Activated effector memory CD4-positive, alpha-beta T cell treated with Interleukin-2 at 50 U/mL for 16 hours (primary cell): ENCODE data around the gene DVL1.

ENCODE experiments used
- DNase-seq: peaks from one replicate; pipeline ENCODE4 v3.0.0-alpha.2; 2020

The DVL1 gene

GRCh38 chr1:1354271-1355247 is 5.3 kb upstream of the DVL1 start:
- DNase-seq, result no peak

- DNase-seq, result no peak
Observed at GRCh38 chr1:1353389-1354151, 4.4 kb upstream of the DVL1 start.

GRCh38 chr1:1352786-1353388 is 3.7 kb upstream of the DVL1 start:
- no peak for DNase-seq

- DNase-seq, result no peak
Observed at GRCh38 chr1:1351511-1352427, 2.6 kb upstream of the DVL1 start.

GRCh38 chr1:1348420-1349255 is 580 bp downstream of the DVL1 start:
- DNase-seq, result no peak

GRCh38 chr1:1347663-1348419 is 1.4 kb downstream of the DVL1 start:
- DNase-seq, result no peak

GRCh38 chr1:1347026-1347595 is 2.1 kb downstream of the DVL1 start:
- DNase-seq, result no peak

GRCh38 chr1:1346501-1346890 is 2.7 kb downstream of the DVL1 start:
- DNase-seq, result no peak

- DNase-seq, result no peak
Observed at GRCh38 chr1:1345860-1346500, 3.2 kb downstream of the DVL1 start.

- no peak for DNase-seq
Observed at GRCh38 chr1:1345384-1345783, 3.8 kb downstream of the DVL1 start.

GRCh38 chr1:1344655-1345361 is 4.4 kb downstream of the DVL1 start:
- DNase-seq, result no peak

GRCh38 chr1:1343811-1344421 is 5.3 kb downstream of the DVL1 start:
- no peak for DNase-seq

- DNase-seq, result no peak
Observed at GRCh38 chr1:1342584-1343115, 6.6 kb downstream of the DVL1 start.

GRCh38 chr1:1342061-1342562 is 7.1 kb downstream of the DVL1 start:
- DNase-seq, result no peak

GRCh38 chr1:1341549-1342021 is 7.6 kb downstream of the DVL1 start:
- no peak for DNase-seq

GRCh38 chr1:1340791-1341548 is 8.2 kb downstream of the DVL1 start:
- DNase-seq, result no peak

GRCh38 chr1:1340185-1340584 is 9.0 kb downstream of the DVL1 start:
- no peak for DNase-seq
